ENCODE data around the gene KIF2A. TPM values are rescaled to one million over a fixed set of nuclear protein-coding genes. Genes with fewer than 3 reads are reported as not detected.

Gene KIF2A
- total RNA-seq, 1 donor from 2014 or later, result 34.2 TPM

DNA sequence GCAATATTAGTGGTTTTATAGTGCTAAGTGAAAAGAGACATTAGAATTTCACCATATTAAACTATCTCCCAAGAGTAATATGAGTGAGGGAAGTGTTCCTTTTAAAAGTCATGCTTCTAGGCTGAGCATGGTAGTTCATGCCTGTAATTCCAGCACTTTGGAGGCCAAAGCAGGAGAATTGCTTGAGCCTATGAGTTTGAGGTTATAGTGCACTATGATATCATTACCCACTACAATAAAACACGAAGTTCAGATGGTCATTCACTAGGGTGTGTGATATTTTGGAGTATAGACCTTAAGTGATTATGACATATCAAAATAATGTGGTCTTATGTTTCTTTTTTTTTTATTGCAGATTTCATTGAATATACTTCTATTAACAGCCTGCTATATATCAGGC is 6.7 kb downstream of the KIF2A start:
- no peak for FAIRE-seq
- no peaks in the 10 kb centered on the region for H3K27me3 ChIP-seq (ENCODE audit: control insufficient read depth, insufficient read depth, low read length)
- TF ChIP-seq, protein P1, sequence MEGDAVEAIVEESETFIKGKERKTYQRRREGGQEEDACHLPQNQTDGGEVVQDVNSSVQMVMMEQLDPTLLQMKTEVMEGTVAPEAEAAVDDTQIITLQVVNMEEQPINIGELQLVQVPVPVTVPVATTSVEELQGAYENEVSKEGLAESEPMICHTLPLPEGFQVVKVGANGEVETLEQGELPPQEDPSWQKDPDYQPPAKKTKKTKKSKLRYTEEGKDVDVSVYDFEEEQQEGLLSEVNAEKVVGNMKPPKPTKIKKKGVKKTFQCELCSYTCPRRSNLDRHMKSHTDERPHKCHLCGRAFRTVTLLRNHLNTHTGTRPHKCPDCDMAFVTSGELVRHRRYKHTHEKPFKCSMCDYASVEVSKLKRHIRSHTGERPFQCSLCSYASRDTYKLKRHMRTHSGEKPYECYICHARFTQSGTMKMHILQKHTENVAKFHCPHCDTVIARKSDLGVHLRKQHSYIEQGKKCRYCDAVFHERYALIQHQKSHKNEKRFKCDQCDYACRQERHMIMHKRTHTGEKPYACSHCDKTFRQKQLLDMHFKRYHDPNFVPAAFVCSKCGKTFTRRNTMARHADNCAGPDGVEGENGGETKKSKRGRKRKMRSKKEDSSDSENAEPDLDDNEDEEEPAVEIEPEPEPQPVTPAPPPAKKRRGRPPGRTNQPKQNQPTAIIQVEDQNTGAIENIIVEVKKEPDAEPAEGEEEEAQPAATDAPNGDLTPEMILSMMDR (IDR thresholded peaks at IDR 0.05; ENCODE audit: insufficient read depth, low read length, severe bottlenecking), result no peak
- H3K36me3 ChIP-seq (ENCODE audit: control insufficient read depth, insufficient read depth, low read length), result peaks cover 1% of the 10 kb centered on the region
- H3K4me3 ChIP-seq (ENCODE audit: low read depth, low read length), result no peak overlapping the region
- no peak for DNase-seq (ENCODE audit: low read depth)

DNA sequence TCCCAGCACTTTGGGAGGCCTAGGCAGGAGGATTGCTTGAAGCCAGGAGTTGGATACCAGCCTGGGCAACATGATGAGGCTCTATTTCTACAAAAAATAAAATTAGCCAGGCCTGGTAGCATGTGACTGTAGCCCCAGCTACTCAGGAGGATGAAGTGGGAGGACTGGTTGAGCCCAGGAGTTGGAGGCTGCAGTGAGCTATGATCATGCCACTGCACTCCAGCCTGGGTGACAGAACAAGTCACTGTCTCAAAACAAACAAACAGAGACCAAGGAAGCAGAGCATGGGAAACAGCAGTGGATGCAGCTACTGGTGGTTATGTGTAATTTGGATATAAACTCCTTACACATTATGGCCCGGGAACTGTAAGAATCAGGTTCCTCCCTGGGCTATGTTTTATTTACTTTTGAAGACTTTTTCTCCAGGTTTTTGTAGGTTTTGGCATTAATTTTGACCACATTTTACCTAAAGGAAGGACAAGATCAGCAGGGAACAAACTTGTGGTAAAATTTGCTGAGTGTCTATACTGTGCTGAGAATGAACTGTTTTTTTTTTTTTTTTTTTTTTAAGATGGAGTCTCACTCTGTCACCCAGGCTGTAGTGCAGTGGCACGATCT is 8.3 kb downstream of the KIF2A start:
- Histone ChIP-seq H3K27me3 (ENCODE audit: control insufficient read depth, insufficient read depth, low read length) (no peaks in the 10 kb centered on the region), H3K4me3 (ENCODE audit: low read depth, low read length) (no peak overlapping the region), H3K36me3 (ENCODE audit: control insufficient read depth, insufficient read depth, low read length) (peaks cover 1% of the 10 kb centered on the region)
- TF ChIP-seq, protein P1 (IDR thresholded peaks at IDR 0.05; ENCODE audit: insufficient read depth, low read length, severe bottlenecking), result no peak
- DNase-seq (ENCODE audit: low read depth), result no peak
- no peak for FAIRE-seq

DNA sequence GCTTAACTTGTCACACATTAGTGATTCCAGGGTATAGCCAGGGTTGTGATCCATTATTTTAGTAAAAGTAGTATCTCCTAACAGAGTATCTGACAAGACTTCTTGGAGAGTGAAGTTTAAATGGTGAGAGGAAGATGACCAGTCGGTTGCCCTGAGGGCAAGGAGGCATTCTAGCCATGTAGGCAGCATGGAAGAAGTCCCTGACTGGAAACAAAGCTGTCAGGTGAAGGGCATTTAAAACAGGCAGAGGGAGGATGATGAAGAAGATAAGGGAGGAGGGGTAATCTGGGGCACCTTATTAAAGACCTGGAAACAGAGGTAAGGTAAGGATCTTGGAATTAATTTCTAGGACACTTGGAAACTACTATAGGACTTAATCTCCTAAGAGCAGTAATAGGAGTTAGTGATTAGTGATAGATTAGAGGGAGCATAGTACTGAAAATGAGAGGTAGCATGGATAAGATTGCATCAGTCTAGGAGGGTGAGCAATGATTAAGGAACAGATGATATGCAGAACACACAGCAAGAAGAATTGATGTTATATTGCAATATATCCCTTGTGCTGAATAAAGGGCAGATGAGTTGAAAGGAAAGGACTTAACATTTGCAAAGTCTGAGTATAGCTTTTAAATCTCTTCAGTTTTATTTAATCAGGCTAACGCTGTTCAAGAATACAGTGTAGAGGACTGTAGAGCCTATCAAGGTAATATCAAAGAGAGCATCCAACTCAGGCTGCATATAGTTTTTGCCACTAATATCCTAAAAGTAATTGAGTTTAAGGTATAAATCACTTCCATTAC is 9.6 kb downstream of the KIF2A start:
- H3K36me3 ChIP-seq (ENCODE audit: control insufficient read depth, insufficient read depth, low read length), result peaks cover 1% of the 10 kb centered on the region
- DNase-seq (ENCODE audit: low read depth) (no peak), FAIRE-seq (no peak)
- no peaks in the 10 kb centered on the region for H3K27me3 ChIP-seq (ENCODE audit: control insufficient read depth, insufficient read depth, low read length)
- TF ChIP-seq, protein P1 (IDR thresholded peaks at IDR 0.05; ENCODE audit: insufficient read depth, low read length, severe bottlenecking), result no peak
- H3K4me3 ChIP-seq (ENCODE audit: low read depth, low read length), result no peak overlapping the region

DNA sequence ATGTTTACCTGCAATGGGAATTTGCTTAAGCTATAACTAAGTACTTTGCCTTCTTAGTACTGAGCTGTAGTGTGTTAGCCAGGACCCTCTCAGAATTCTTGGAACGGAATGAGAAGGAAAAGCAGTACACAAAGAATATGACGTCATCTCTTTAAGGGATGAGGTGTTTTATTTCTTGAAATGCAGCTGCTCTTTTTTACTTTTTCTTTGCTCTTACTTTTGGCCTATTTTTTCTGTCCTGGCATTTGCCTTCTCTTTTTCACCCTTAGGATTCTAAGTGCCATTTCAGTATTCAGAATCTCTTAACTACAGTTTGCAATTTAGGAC is 10.1 kb downstream of the KIF2A start:
- TF ChIP-seq, protein P1 (IDR thresholded peaks at IDR 0.05; ENCODE audit: insufficient read depth, low read length, severe bottlenecking), result no peak
- Histone ChIP-seq H3K27me3 (ENCODE audit: control insufficient read depth, insufficient read depth, low read length) (no peaks in the 10 kb centered on the region), H3K4me3 (ENCODE audit: low read depth, low read length) (no peak overlapping the region), H3K36me3 (ENCODE audit: control insufficient read depth, insufficient read depth, low read length) (peaks cover 1% of the 10 kb centered on the region)
- no peak for FAIRE-seq
- no peak for DNase-seq (ENCODE audit: low read depth)

DNA sequence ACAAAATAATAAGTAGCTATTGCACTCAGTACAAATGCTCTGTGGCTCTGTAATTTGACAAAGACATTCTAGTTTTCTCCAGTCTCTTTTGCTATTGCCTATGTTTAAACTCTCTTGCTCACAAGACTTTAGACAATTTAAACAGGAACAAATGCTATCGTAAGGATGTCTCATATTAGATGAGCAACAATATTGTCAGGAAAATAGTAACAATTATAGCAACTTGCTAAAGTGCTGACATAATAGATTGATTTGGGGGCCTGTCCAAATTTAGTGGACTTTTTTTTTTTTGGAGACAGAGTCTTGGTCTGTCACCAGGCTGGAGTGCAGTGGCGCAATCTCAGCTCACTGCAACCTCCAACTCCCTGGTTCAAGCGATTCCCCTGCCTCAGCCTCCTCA is 11.8 kb downstream of the KIF2A start:
- H3K36me3 ChIP-seq (ENCODE audit: control insufficient read depth, insufficient read depth, low read length), result peaks cover 1% of the 10 kb centered on the region
- no peaks in the 10 kb centered on the region for H3K27me3 ChIP-seq (ENCODE audit: control insufficient read depth, insufficient read depth, low read length)
- TF ChIP-seq, protein P1 (IDR thresholded peaks at IDR 0.05; ENCODE audit: insufficient read depth, low read length, severe bottlenecking), result no peak
- no peak for DNase-seq (ENCODE audit: low read depth)
- no peak for FAIRE-seq
- H3K4me3 ChIP-seq (ENCODE audit: low read depth, low read length), result no peak overlapping the region
